HG03060 (cell line): Measurements from ENCODE around the gene HABP4.

Experiments used
- ATAC-seq: cut with Tn5 transposase; IDR thresholded peaks from one replicate; pipeline ENCODE4 v1.9.1; 2021; ENCODE audit warnings: low read depth, moderate number of reproducible peaks; ENCODE audit not compliant: unreplicated experiment

Gene HABP4, protein sequence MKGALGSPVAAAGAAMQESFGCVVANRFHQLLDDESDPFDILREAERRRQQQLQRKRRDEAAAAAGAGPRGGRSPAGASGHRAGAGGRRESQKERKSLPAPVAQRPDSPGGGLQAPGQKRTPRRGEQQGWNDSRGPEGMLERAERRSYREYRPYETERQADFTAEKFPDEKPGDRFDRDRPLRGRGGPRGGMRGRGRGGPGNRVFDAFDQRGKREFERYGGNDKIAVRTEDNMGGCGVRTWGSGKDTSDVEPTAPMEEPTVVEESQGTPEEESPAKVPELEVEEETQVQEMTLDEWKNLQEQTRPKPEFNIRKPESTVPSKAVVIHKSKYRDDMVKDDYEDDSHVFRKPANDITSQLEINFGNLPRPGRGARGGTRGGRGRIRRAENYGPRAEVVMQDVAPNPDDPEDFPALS

GRCh38 chr9:96449845-96450612 is at the start of gene HABP4:
Gene HABP4, plus strand, starts transcription at chr9:96450169. Its CDS starts 111 bp downstream, at chr9:96450280.
- peak; percentile 71 for ATAC-seq

DNA sequence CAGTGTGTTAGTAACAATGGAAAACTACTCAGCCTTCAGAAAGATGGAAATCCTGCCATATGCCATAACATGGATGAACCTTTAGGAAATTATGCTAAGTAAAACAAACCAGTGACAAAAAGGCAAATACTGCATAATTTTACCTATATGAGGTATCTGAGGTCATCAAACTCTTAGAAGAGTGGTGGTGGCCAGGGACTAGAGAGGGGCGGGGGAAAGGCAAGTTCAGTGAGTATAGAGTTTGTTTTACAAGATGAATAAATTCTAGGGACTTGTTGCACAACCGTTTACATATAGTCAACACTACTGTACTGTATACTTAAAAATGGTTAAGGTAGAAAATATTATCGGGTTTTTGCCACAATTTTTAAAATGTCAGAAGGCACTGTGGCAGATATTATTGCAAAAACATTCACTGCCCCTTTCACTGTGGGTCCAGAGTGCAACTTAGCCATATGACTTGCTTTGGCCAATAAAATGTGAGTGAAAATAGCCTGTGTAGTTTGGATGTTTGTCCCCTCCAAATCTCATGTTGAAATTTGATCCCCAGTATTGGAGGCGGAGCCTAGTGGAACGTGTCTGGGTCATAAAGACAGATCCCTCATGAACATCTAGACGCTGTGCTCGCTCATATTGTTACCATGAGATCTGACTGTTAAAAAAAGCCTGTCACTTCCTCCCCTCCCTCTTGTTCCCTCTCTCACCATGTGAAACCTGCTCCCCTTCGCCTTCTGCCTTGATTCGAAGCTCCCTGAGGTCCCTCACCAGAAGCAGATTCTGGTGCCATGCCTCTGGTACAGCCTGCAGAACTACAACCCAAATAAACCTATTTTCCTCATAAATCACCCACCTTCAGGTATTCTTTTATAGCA is 41.3 kb upstream of the HABP4 start:
- no peak for ATAC-seq

DNA sequence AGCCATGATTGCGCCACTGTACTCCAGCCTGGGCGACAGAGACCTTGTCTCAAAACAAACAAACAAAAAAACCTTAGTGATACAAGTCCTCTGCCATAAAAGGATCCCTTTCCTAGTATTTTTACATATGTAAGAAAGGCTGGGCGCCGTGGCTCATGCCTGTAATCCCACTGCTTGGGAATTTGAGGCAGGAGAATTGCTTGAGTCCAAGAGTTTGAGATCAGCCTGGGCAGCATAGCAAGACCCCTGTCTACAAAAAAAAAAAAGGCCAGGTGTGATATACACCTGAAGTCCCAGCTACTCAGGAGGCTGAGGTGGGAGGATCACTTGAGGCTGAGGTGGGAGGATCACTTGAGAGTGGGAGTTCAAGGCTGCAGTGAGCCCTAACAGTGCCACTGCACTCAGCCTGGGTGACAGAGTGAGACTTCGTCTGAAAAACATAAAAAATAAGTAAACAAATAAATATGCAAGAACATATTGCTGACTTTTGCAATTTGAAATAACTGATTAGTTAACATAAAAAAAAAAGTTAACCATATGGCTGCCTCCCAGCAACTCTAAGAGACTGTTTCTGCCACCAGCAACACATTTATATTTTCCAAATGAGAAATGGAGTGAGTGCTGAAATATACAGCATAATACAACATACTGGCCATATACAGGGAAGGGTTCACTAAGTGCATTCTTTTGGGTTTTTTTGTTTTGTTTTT is 38.7 kb upstream of the HABP4 start:
- no peak for ATAC-seq

DNA sequence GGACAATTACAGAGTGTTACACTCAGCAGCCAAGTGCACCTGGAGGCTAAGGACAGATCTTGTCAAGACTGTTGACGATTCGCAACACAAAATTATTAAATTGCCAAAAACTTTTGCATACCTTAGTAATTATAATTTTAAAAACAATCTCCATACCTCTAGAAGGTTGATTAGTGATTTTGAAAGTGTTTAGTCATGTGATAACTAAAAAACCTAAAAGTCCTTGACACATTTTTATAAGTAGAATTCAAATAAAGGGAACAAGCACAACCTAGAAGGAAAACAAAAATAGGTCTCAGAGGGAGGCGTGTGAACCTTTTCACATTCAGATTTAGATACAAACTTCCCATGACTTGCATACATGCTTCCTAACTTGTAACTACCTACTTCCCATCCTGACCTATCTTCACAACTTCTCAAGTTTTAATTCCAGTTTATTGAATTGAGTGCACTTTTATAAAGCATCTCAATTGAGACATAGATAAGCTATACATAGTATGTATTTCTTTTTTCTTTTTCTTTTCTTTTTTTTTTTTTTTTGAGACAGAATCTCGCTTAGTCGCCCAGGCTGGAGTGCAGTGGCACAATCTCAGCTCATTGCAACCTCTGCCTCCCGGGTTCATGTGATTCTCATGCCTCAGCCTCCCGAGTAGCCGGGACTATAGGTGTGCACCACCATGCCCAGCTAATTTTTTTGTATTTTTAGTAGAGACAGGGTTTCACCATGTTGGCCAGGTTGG is 37.6 kb upstream of the HABP4 start:
- ATAC-seq = no peak

GRCh38 chr9:96413302-96414221 is 36.4 kb upstream of the HABP4 start:
- ATAC-seq = no peak

- ATAC-seq = no peak
Measured at GRCh38 chr9:96417051-96417586, 32.9 kb upstream of the HABP4 start.

- ATAC-seq = no peak
Measured at GRCh38 chr9:96417661-96418082, 32.3 kb upstream of the HABP4 start.

- peak; percentile 34 for ATAC-seq
Measured at GRCh38 chr9:96418083-96418919, 31.7 kb upstream of the HABP4 start, which contains the start of gene ZNF367. Gene ZNF367, minus strand, starts transcription at chr9:96418370. Its CDS starts 338 bp downstream, at chr9:96418032.

GRCh38 chr9:96418920-96419690 is 30.9 kb upstream of the HABP4 start:
- ATAC-seq = peak; percentile 11

- no peak for ATAC-seq
Measured at GRCh38 chr9:96419691-96419969, 30.3 kb upstream of the HABP4 start.

GRCh38 chr9:96420468-96421219 is 29.3 kb upstream of the HABP4 start:
- no peak for ATAC-seq

DNA sequence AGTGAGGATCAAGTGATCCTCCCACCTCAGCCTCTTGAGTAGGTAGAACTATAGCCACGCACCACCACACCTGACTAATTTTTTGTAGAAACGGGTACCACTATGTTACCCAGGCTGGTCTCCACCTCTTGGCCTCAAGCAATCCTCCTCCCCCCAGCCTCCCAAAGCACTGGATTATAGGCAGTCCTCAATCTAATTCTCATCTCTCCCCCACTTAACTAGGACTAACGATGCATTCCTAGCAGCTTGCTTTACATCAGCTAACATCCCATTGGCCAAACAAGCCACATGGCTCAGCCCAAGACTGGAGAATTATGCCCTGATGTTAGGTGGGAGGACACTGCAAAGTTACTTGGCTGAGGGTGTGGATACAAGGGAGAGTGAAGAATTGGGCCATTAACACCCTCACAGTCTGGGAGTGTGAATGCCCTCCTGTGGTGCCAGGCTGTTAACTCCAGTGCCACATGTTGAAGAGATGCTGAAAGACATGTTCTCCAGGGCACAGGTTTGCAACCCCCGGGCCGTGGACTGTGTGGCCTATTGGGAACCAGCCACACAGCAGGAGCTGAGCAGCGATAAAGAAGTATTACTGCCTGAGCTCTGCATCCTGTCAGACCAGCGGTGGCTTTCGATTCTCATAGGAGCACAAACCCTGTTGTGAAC is 26.5 kb upstream of the HABP4 start:
- ATAC-seq = no peak

DNA sequence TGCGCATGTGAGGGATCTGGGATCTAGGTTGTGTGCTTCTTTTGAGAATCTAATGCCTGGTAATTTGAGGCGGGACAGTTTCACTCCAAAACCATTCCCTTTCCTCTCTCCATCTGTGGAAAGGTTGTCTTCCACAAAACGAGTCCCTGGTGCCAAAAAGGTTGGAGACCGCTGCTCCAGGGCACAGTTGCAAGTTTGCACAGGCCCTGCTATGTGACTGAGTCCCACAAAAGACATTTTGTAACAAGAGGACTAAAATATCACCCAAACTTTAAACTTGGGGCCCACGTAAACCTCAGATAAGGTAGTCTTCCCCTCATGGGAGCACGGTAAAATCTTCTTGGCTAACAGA is 26.0 kb upstream of the HABP4 start:
- no peak for ATAC-seq

GRCh38 chr9:96425500-96426169 is 24.3 kb upstream of the HABP4 start:
- no peak for ATAC-seq

- no peak for ATAC-seq
Measured at GRCh38 chr9:96429732-96430131, 20.2 kb upstream of the HABP4 start.
